Adrenal gland (tissue), 5 donors: ENCODE results near the gene SMARCC2.

ENCODE experiments used
- POLR2A ChIP-seq, 2 donors: fragments of 450-650 bp; IDR thresholded peaks; one replicate each; pipeline ENCODE4 v1.6.1; 2017; ENCODE audit warnings: antibody characterized with exemption in 2 of 2, mild to moderate bottlenecking in 2 of 2, moderate library complexity in 1 of 2
- TF ChIP-seq, protein P1 (sequence below), 6 experiments: fragments of 450-650 bp in 4 of 6; fragments of 200-600 bp in 2 of 6; sonication (generic) in 1 of 6; IDR thresholded peaks; 1 replicate in 5 of 6; 2 replicates in 1 of 6; pipeline versions ENCODE4 v1.5.1 to v1.8.0; 2016 to 2021; ENCODE audit warnings: antibody characterized with exemption in 6 of 6, mild to moderate bottlenecking in 2 of 6, moderate library complexity in 1 of 6
- donor health status: DM: no; HTN: no; CAD: no.

GRCh38 chr12:56157201-56158028, 31.9 kb downstream of the SMARCC2 start:
- TF ChIP-seq, protein P1, sequence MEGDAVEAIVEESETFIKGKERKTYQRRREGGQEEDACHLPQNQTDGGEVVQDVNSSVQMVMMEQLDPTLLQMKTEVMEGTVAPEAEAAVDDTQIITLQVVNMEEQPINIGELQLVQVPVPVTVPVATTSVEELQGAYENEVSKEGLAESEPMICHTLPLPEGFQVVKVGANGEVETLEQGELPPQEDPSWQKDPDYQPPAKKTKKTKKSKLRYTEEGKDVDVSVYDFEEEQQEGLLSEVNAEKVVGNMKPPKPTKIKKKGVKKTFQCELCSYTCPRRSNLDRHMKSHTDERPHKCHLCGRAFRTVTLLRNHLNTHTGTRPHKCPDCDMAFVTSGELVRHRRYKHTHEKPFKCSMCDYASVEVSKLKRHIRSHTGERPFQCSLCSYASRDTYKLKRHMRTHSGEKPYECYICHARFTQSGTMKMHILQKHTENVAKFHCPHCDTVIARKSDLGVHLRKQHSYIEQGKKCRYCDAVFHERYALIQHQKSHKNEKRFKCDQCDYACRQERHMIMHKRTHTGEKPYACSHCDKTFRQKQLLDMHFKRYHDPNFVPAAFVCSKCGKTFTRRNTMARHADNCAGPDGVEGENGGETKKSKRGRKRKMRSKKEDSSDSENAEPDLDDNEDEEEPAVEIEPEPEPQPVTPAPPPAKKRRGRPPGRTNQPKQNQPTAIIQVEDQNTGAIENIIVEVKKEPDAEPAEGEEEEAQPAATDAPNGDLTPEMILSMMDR (IDR thresholded peaks at IDR 0.05): peak; percentile 22 to 87 (median 66)
- peak; percentile 6 to 30 for TF ChIP-seq POLR2A (IDR thresholded peaks at IDR 0.05)
